ENCODE results near the gene NPDC1.

- TF ChIP-seq POLR2A (IDR thresholded peaks at IDR 0.05) (no peak), EP300 (IDR thresholded peaks at IDR 0.05) (no peak)
These were observed 25.3 kb upstream of the NPDC1 start for GRCh38 chr9:137071282-137071681.

All from sigmoid colon (tissue), 4 donors.